Occipital lobe (tissue), 3 donors: ENCODE results near the gene SF3B1. TPM values are rescaled to one million over a fixed set of nuclear protein-coding genes. Genes with fewer than 3 reads are reported as not detected.

Experiments
- DNase-seq: peaks from one replicate; lab custom pipeline; 2025; lab: John Stamatoyannopoulos, UW
- small RNA-seq: library from RNA; depleted of rRNA; stranded (forward); fragments of <200 nt; gene quantifications from one replicate; pipeline ENCODE3, GENCODE V24; 2014
- total RNA-seq: library from RNA; depleted of rRNA; stranded (reverse); fragments of >200 nt; gene quantifications from one replicate; pipeline ENCODE4 v1.2.3, GENCODE V29; 2014

SF3B1 gene
- total RNA-seq, 1 donor from 2014 or later = 394 TPM

DNA sequence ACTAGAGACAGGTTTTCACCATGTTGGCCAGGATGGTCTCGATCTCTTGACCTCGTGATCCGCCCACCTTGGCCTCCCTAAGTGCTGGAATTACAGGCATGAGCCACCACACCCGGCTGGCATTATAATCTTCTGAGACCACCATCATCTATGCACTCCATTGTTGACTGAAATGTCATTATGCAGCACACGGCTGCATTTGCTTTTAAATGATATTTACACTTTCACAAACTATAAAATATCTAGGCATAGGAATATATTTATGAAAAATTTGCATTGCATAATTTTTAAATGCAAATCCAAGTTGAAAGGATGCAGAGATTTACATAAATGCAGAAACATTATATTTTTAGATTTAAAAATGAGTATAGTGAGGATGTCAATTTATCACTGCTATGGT, 94.2 kb downstream of the SF3B1 start:
- no peak for DNase-seq

Small RNA genes within 50 kb of the gene (small RNA-seq; reads per million reads assigned to genes)
- not detected for gene RF00394
- not detected for gene RNU6-1029P

Other genes with a start within 250 kb of the SF3B1 start
- gene ANKRD44, start 124.2 kb downstream of the SF3B1 start, total RNA-seq = 170 TPM
- gene COQ10B, start 18.5 kb upstream of the SF3B1 start, total RNA-seq = 31.7 TPM
- gene HSPD1, start 64.8 kb upstream of the SF3B1 start, total RNA-seq = 158 TPM
- gene HSPE1, start 65.4 kb upstream of the SF3B1 start, total RNA-seq = 63.3 TPM
- 101 TPM for gene MOB4, start 81.0 kb upstream of the SF3B1 start, total RNA-seq
- gene RFTN2, start 240.6 kb upstream of the SF3B1 start, total RNA-seq = 29.9 TPM